SK-MEL-5 (cell line): ENCODE data around the gene NBPF12. TPM values are rescaled to one million over a fixed set of nuclear protein-coding genes. Genes with fewer than 3 reads are reported as not detected.
"Not testable (repeated sequence)": the region's sequence is repeated elsewhere in the genome, so short reads cannot be mapped to it uniquely, and the experiment has no call there.

Source experiments
- DNase-seq: peaks from one replicate; pipeline ENCODE4 v3.0.0-alpha.2; 2016; ENCODE audit warnings: low read depth, low spot score
- in situ Hi-C: cut with HindIII; loops from 2 replicates; pipeline ENCODE4 v1.10.0; 2016; ENCODE audit warnings: low sequenced_read_pairs, high pct_unique_total_duplicates, low pct_unique_long_range_greater_than_20kb
- total RNA-seq: library from RNA; depleted of rRNA; stranded (reverse); fragments of >200 nt; shearing (Covaris generic); gene quantifications from 2 replicates; pipeline ENCODE4 v1.2.3, GENCODE V29; 2014; rRNA removed

The NBPF12 gene
- total RNA-seq, 1 experiment from 2014 or later: 5.5 TPM

DNA sequence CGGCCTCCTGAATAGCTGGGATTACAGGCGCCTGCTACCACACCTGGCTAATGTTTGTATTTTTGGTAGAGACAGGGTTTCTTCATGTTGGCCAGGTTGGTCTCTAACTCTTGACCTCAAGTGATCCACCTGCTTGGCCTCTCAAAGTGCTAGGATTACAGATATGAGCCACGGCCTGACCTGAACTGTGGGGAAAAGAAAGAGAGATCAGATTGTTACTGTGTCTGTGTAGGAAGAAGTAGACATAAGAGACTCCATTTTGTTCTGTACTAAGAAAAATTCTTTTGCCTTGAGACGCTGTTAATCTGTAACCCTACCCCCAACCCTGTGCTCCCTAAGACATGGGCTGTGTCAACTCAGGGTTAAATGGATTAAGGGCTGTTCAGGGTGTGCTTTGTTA lies 10.0 kb downstream of the NBPF12 start:
- DNase-seq, in situ Hi-C loops: not testable (repeated sequence)

DNA sequence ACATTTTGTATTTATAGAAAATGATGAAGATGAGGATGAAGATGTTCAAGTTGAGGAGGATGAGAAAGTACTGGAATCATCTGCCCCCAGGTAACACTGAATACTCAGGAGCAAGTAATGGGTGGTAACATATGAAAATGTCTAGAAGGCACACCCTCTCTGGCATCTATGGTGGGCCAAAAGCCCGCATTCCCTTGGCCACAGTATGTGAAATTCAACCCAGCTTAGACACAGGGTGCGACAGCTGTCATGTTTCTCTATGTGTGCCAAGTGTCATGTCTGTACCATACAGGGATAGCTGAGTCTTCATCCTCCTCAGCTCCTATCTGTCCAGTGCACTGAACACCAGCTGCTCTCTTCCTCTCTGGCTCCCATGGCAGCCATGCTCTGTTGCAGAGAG lies 26.2 kb downstream of the NBPF12 start:
- in situ Hi-C loops, DNase-seq: not testable (repeated sequence)

GRCh38 chr1:146966351-146966750 lies 28.2 kb downstream of the NBPF12 start:
- in situ Hi-C loops: not testable (repeated sequence)
- DNase-seq: peak; percentile 42

GRCh38 chr1:146970656-146971055 lies 32.5 kb downstream of the NBPF12 start:
- in situ Hi-C loops: not testable (repeated sequence)

GRCh38 chr1:146972681-146973080 lies 34.6 kb downstream of the NBPF12 start:
- in situ Hi-C loops, DNase-seq: not testable (repeated sequence)

More at GRCh38 chr1:146970656-146971055, 32.5 kb downstream of the NBPF12 start:
- not testable (repeated sequence) for DNase-seq

DNA sequence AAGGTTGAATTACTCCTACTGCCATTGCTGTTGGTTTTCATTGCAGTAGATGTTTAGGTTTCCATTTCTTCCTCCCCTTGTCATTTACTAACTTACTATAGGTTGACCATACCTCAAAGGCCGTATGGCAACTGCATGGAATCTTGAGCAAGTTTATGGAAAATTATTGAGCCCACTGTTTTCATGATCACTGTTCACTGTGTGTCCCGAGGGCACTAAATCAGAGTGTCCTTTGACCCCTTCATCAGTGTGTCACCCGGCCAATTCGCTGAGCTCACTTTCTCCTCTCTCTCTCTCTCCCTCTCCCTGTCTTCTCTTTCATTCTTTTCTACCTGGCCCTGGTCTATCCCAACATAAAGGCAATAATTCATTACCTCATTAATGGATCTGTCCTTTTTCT lies 47.7 kb downstream of the NBPF12 start:
- in situ Hi-C loops, DNase-seq: not testable (repeated sequence)

GRCh38 chr1:146986450-146986849 lies 48.3 kb downstream of the NBPF12 start:
- in situ Hi-C loops, DNase-seq: not testable (repeated sequence)

DNA sequence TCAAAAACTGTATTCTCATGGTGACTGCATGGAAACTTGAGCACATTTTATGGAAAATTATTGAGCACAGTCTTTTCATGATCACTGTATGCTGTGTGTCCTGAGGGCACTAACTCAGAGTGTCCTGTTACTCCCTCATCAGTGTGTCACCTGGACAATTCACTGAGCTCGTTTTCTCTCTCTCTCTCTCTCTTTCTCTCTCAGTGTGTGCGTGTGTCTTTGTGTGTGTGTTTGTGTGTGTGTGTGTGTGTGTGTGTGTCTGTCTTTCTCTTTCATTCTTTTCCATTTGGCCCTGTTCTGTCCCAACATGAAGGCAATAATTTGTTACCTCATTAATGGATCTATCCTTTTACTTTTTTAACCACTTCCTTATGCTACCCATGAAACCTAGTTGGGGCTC lies 49.4 kb downstream of the NBPF12 start:
- in situ Hi-C loops, DNase-seq: not testable (repeated sequence)

GRCh38 chr1:146989455-146989854 lies 51.3 kb downstream of the NBPF12 start:
- in situ Hi-C loops, DNase-seq: not testable (repeated sequence)

DNA sequence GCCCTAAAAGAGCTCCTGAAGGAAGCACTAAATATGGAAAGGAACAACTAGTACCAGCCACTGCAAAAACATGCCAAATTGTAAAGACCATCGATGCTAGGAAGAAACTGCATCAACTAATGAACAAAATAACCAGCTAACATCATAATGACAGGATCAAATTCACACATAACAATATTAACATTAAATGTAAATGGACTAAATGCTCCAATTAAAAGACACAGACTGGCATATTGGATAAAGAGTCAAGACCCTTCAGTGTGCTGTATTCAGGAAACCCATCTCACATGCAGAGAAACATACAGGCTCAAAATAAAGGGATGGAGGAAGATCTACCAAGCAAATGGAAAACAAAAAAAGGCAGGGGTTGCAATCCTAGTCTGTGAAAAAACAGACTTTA lies 70.4 kb downstream of the NBPF12 start:
- DNase-seq, in situ Hi-C loops: not testable (repeated sequence)

DNA sequence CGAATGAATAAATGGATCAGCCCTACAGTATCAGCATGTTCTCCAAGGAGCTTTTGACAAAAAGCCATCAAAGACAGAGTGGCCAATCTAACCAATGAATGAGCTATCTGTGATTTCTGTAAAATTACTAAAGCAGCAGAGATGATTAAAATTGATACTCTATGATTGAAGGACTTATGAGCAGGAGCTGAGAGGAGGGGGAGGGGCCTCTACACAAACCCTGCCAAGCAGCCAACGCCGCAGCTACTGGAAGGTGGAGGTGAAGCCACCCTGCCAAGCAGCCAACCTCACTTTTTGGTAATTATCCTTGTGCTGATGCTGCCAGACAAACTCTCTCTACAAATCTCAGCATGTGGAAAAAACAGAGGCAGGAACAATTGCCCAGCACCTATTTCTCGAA lies 88.9 kb downstream of the NBPF12 start:
- DNase-seq, in situ Hi-C loops: not testable (repeated sequence)

- DNase-seq: peak; percentile 41
- in situ Hi-C loops: not testable (repeated sequence)
Measured at GRCh38 chr1:147030066-147030653, 92.0 kb downstream of the NBPF12 start.

- in situ Hi-C loops: no loop called here
- DNase-seq: no peak
Measured at GRCh38 chr1:147039916-147040315, 101.8 kb downstream of the NBPF12 start.

- in situ Hi-C loops: not testable (repeated sequence)
Measured at GRCh38 chr1:147042891-147043290, 104.8 kb downstream of the NBPF12 start.

GRCh38 chr1:147044511-147044910 lies 106.4 kb downstream of the NBPF12 start:
- in situ Hi-C loops, DNase-seq: not testable (repeated sequence)

More at GRCh38 chr1:147042891-147043290, 104.8 kb downstream of the NBPF12 start:
- not testable (repeated sequence) for DNase-seq

Other genes starting within 250 kb of the NBPF12 start
- gene PRKAB2, start 234.1 kb downstream of the NBPF12 start, total RNA-seq: 18.0 and 21.3 TPM in 2 replicates